Left lung (tissue), 10 donors: ENCODE results near the gene SLC34A3. TPM values are rescaled to one million over a fixed set of nuclear protein-coding genes. Genes with fewer than 3 reads are reported as not detected.

ENCODE experiments used
- ATAC-seq: fragments of 200-7000 bp; cut with Tn5 transposase; one replicate; pipeline ENCODE4 v1.9.1; 2020; ENCODE audit warnings: moderate library complexity
- DNase-seq, 4 donors: peaks; one replicate each; pipeline ENCODE4 v3.0.0-alpha.2; 2013 to 2020
- H3K27ac ChIP-seq, 2 donors: fragments of 200-600 bp; sonication (generic) in 1 of 2; one replicate each; pipeline versions ENCODE4 v1.5.0 to v1.8.0; 2020 to 2021
- H3K27me3 ChIP-seq, 2 donors: fragments of 200-600 bp; sonication (generic) in 1 of 2; one replicate each; pipeline versions ENCODE4 v1.5.0 to v1.8.0; 2020 to 2021
- H3K36me3 ChIP-seq, 2 donors: fragments of 200-600 bp; sonication (generic) in 1 of 2; one replicate each; pipeline versions ENCODE4 v1.5.0 to v1.8.0; 2020 to 2021
- H3K4me1 ChIP-seq, 2 donors: fragments of 200-600 bp; one replicate each; pipeline ENCODE4 v1.8.0; 2021
- H3K4me3 ChIP-seq, 2 donors: fragments of 200-600 bp; sonication (generic) in 1 of 2; one replicate each; pipeline versions ENCODE4 v1.5.0 to v1.8.0; 2020 to 2021; ENCODE audit warnings: mild to moderate bottlenecking in 1 of 2
- H3K9me3 ChIP-seq, 2 donors: fragments of 200-600 bp; sonication (generic) in 1 of 2; one replicate each; pipeline versions ENCODE4 v1.5.0 to v1.8.0; 2020 to 2021
- CTCF ChIP-seq, 2 donors: fragments of 200-600 bp; sonication (generic) in 1 of 2; IDR thresholded peaks; one replicate each; pipeline versions ENCODE4 v1.5.0 to v1.8.0; 2021; ENCODE audit warnings: antibody characterized with exemption in 2 of 2
- intact Hi-C, 2 donors: fragments of 100-400 bp; cut with DNase I; formaldehyde crosslinking; loops; one replicate each; pipeline versions ENCODE4 v1.11.2 to v1.14.2; 2022
- polyA plus RNA-seq, 6 donors: library from polyadenylated mRNA; unstranded; fragments of 120-200 nt; gene quantifications; one replicate each; pipeline ENCODE4 v1.2.1, GENCODE V29; 2013; ENCODE audit not compliant: insufficient read length in 6 of 6
- total RNA-seq, 2 donors: library from RNA; stranded (reverse); fragmentation: NEBNext Ultra II Directional; extraction: Animal tissue kit (Norgen Biotek cat#: 25700); gene quantifications; one replicate each; pipeline ENCODE4 v1.2.1, GENCODE V29; 2021
- donor health status: DM: no; HTN: yes; CAD: no.
- donor health status: DM: no; HTN: no; CAD: no.

SLC34A3 gene
- total and polyA plus RNA-seq, 8 donors = 0.12 to 2.8 (median 1.7) TPM; not detected in 1

GRCh38 chr9:137278721-137279711 lies 48.3 kb downstream of the SLC34A3 start:
- Histone ChIP-seq H3K27me3 (no peaks in the 10 kb centered on the region), H3K36me3 (peaks cover 0 to 54% of the 10 kb centered on the region in 2 donors), H3K27ac (peak overlapping the region; percentile 93 to 96), H3K4me3 (peak overlapping the region; percentile 59 to 87), H3K4me1 (peaks cover 18 to 70% of the 10 kb centered on the region in 2 donors), H3K9me3 (no peaks in the 10 kb centered on the region)
- intact Hi-C loops = no loop called here
- DNase-seq (peak in 1 of 4 donors; percentile 80), ATAC-seq (no peak)
- TF ChIP-seq CTCF (IDR thresholded peaks at IDR 0.05) = no peak

GRCh38 chr9:137279741-137280473 lies 49.2 kb downstream of the SLC34A3 start:
- no peak overlapping the region for H3K27ac ChIP-seq
- H3K27me3 ChIP-seq = no peaks in the 10 kb centered on the region
- peaks cover 0 to 55% of the 10 kb centered on the region in 2 donors for H3K36me3 ChIP-seq
- no peak overlapping the region for H3K4me3 ChIP-seq
- no peaks in the 10 kb centered on the region for H3K9me3 ChIP-seq
- no peak for ATAC-seq
- H3K4me1 ChIP-seq = peaks cover 15 to 70% of the 10 kb centered on the region in 2 donors
- TF ChIP-seq CTCF (IDR thresholded peaks at IDR 0.05) = no peak
- intact Hi-C loops = no loop called here
- peak in 1 of 4 donors; percentile 60 for DNase-seq

- Histone ChIP-seq H3K9me3 (no peaks in the 10 kb centered on the region), H3K4me1 (peaks cover 15 to 62% of the 10 kb centered on the region in 2 donors), H3K27me3 (no peaks in the 10 kb centered on the region), H3K36me3 (peaks cover 0 to 55% of the 10 kb centered on the region in 2 donors), H3K27ac (no peak overlapping the region), H3K4me3 (no peak overlapping the region)
- no peak for ATAC-seq
- peak in 1 of 2 donors; percentile 18 for TF ChIP-seq CTCF (IDR thresholded peaks at IDR 0.05)
- DNase-seq = peak in 2 of 4 donors; percentile 44 to 76
- intact Hi-C loops = no loop called here
Observed at GRCh38 chr9:137280474-137281344, 50.0 kb downstream of the SLC34A3 start.

- Histone ChIP-seq H3K4me3 (no peak overlapping the region), H3K9me3 (no peaks in the 10 kb centered on the region), H3K27me3 (no peaks in the 10 kb centered on the region), H3K4me1 (peaks cover 10 to 53% of the 10 kb centered on the region in 2 donors), H3K27ac (no peak overlapping the region), H3K36me3 (peaks cover 0 to 55% of the 10 kb centered on the region in 2 donors)
- DNase-seq = no peak
- intact Hi-C loops = no loop called here
- ATAC-seq = no peak
- TF ChIP-seq CTCF (IDR thresholded peaks at IDR 0.05) = no peak
Observed at GRCh38 chr9:137281345-137282116, 50.8 kb downstream of the SLC34A3 start.

Other genes with a start within 250 kb of the SLC34A3 start
Only the 30 nearest of the 31 such genes appear.
- 10 to 100 TPM; 34.2 to 56.6 TPM for gene PAXX, start 238.5 kb upstream of the SLC34A3 start, total RNA-seq
- gene PAXX, start 238.5 kb upstream of the SLC34A3 start, polyA plus RNA-seq = 10 to 100 TPM; 28.1 to 47.6 (median 33.7) TPM
- 10 to 100 TPM; 39.7 to 85.4 TPM for gene CLIC3, start 234.3 kb upstream of the SLC34A3 start, total RNA-seq
- gene CLIC3, start 234.3 kb upstream of the SLC34A3 start, polyA plus RNA-seq = 10 to 100 TPM; 30.7 to 56.2 (median 42.2) TPM
- 10 to 100 TPM; 34.5 to 34.8 TPM for gene ABCA2, start 202.7 kb upstream of the SLC34A3 start, total RNA-seq
- gene ABCA2, start 202.7 kb upstream of the SLC34A3 start, polyA plus RNA-seq = 10 to 100 TPM; 20.8 to 33.8 (median 28.6) TPM
- 1 to 10 TPM in 1 of 2 donors, under 1 TPM in 1; 0.17 to 2.9 TPM for gene FUT7, start 198.8 kb upstream of the SLC34A3 start, total RNA-seq
- under 1 TPM in 3 of 6 donors, not detected in 3; 0.08 to 0.11 (median 0.09) TPM for gene FUT7, start 198.8 kb upstream of the SLC34A3 start, polyA plus RNA-seq
- gene NPDC1, start 184.7 kb upstream of the SLC34A3 start, total RNA-seq = 100 to 1,000 TPM; 104 to 105 TPM
- 10 to 100 TPM; 24.4 to 48.9 (median 25.2) TPM for gene NPDC1, start 184.7 kb upstream of the SLC34A3 start, polyA plus RNA-seq
- under 1 TPM; 0.71 to 0.87 TPM for gene ENTPD2, start 176.8 kb upstream of the SLC34A3 start, total RNA-seq
- gene ENTPD2, start 176.8 kb upstream of the SLC34A3 start, polyA plus RNA-seq = 1 to 10 TPM; 1.7 to 4.7 (median 3.0) TPM
- gene SAPCD2, start 160.3 kb upstream of the SLC34A3 start, total RNA-seq = 1 to 10 TPM; 2.7 to 4.6 TPM
- gene SAPCD2, start 160.3 kb upstream of the SLC34A3 start, polyA plus RNA-seq = 10 to 100 TPM in 3 of 6 donors, 1 to 10 TPM in 3; 8.5 to 15.1 (median 10.4) TPM
- gene UAP1L1, start 153.4 kb upstream of the SLC34A3 start, total RNA-seq = 10 to 100 TPM; 28.1 to 43.1 TPM
- gene UAP1L1, start 153.4 kb upstream of the SLC34A3 start, polyA plus RNA-seq = 1 to 10 TPM; 4.6 to 8.8 (median 6.0) TPM
- gene MAN1B1, start 143.9 kb upstream of the SLC34A3 start, total RNA-seq = 10 to 100 TPM; 51.5 to 54.9 TPM
- gene MAN1B1, start 143.9 kb upstream of the SLC34A3 start, polyA plus RNA-seq = 10 to 100 TPM; 62.7 to 74.9 (median 66.9) TPM
- gene DPP7, start 116.2 kb upstream of the SLC34A3 start, total RNA-seq = 100 to 1,000 TPM; 144 to 165 TPM
- gene DPP7, start 116.2 kb upstream of the SLC34A3 start, polyA plus RNA-seq = 10 to 100 TPM; 35.8 to 53.6 (median 47.7) TPM
- gene GRIN1, start 91.7 kb upstream of the SLC34A3 start, total RNA-seq = under 1 TPM; 0.17 to 0.55 TPM
- under 1 TPM; 0.15 to 0.38 (median 0.28) TPM for gene GRIN1, start 91.7 kb upstream of the SLC34A3 start, polyA plus RNA-seq
- under 1 TPM in 1 of 2 donors, not detected in 1; 0.55 TPM for gene LRRC26, start 60.9 kb upstream of the SLC34A3 start, total RNA-seq
- under 1 TPM in 3 of 6 donors, not detected in 3; 0.23 to 0.63 (median 0.25) TPM for gene LRRC26, start 60.9 kb upstream of the SLC34A3 start, polyA plus RNA-seq
- not detected for gene TMEM210, start 58.8 kb upstream of the SLC34A3 start, total RNA-seq
- gene TMEM210, start 58.8 kb upstream of the SLC34A3 start, polyA plus RNA-seq = not detected
- 10 to 100 TPM; 43.5 to 52.3 TPM for gene ANAPC2, start 42.3 kb upstream of the SLC34A3 start, total RNA-seq
- gene ANAPC2, start 42.3 kb upstream of the SLC34A3 start, polyA plus RNA-seq = 10 to 100 TPM; 42.1 to 58.8 (median 44.3) TPM
- gene SSNA1, start 42.2 kb upstream of the SLC34A3 start, total RNA-seq = 10 to 100 TPM; 59.1 to 68.0 TPM
- 10 to 100 TPM; 38.7 to 53.6 (median 52.1) TPM for gene SSNA1, start 42.2 kb upstream of the SLC34A3 start, polyA plus RNA-seq
- 10 to 100 TPM; 21.6 to 21.7 TPM for gene TPRN, start 30.2 kb upstream of the SLC34A3 start, total RNA-seq
- 10 to 100 TPM in 3 of 6 donors, 1 to 10 TPM in 3; 6.7 to 13.8 (median 9.4) TPM for gene TPRN, start 30.2 kb upstream of the SLC34A3 start, polyA plus RNA-seq
- 10 to 100 TPM; 30.6 to 31.7 TPM for gene TMEM203, start 25.3 kb upstream of the SLC34A3 start, total RNA-seq
- 10 to 100 TPM; 30.4 to 37.8 (median 33.3) TPM for gene TMEM203, start 25.3 kb upstream of the SLC34A3 start, polyA plus RNA-seq
- gene NDOR1, start 25.2 kb upstream of the SLC34A3 start, total RNA-seq = 10 to 100 TPM; 16.5 to 19.5 TPM
- gene NDOR1, start 25.2 kb upstream of the SLC34A3 start, polyA plus RNA-seq = 10 to 100 TPM in 3 of 6 donors, 1 to 10 TPM in 3; 9.1 to 15.4 (median 10.2) TPM
- gene RNF208, start 8.7 kb upstream of the SLC34A3 start, total RNA-seq = 1 to 10 TPM; 4.9 to 7.5 TPM
- 1 to 10 TPM; 4.0 to 7.8 (median 5.9) TPM for gene RNF208, start 8.7 kb upstream of the SLC34A3 start, polyA plus RNA-seq
- gene CYSRT1, start 5.7 kb upstream of the SLC34A3 start, total RNA-seq = under 1 TPM; 0.44 to 0.50 TPM
- gene CYSRT1, start 5.7 kb upstream of the SLC34A3 start, polyA plus RNA-seq = 1 to 10 TPM; 1.4 to 3.7 (median 2.8) TPM
- under 1 TPM; 0.15 to 0.18 TPM for gene RNF224, start 3.4 kb upstream of the SLC34A3 start, total RNA-seq
- 1 to 10 TPM; 1.7 to 4.8 (median 3.5) TPM for gene RNF224, start 3.4 kb upstream of the SLC34A3 start, polyA plus RNA-seq
- 100 to 1,000 TPM; 245 to 337 TPM for gene TUBB4B, start 10.4 kb downstream of the SLC34A3 start, total RNA-seq
- 100 to 1,000 TPM; 196 to 315 (median 237) TPM for gene TUBB4B, start 10.4 kb downstream of the SLC34A3 start, polyA plus RNA-seq
- gene STPG3, start 20.4 kb downstream of the SLC34A3 start, total RNA-seq = not detected
- gene STPG3, start 20.4 kb downstream of the SLC34A3 start, polyA plus RNA-seq = 1 to 10 TPM in 3 of 6 donors, under 1 TPM in 3; 0.69 to 1.4 (median 0.89) TPM
- gene NELFB, start 24.4 kb downstream of the SLC34A3 start, total RNA-seq = 10 to 100 TPM; 47.8 to 49.7 TPM
- gene NELFB, start 24.4 kb downstream of the SLC34A3 start, polyA plus RNA-seq = 10 to 100 TPM; 52.9 to 62.9 (median 56.8) TPM
- 10 to 100 TPM; 31.8 to 38.5 TPM for gene TOR4A, start 46.8 kb downstream of the SLC34A3 start, total RNA-seq
- 10 to 100 TPM in 4 of 6 donors, 1 to 10 TPM in 2; 8.5 to 13.4 (median 11.0) TPM for gene TOR4A, start 46.8 kb downstream of the SLC34A3 start, polyA plus RNA-seq
- gene NRARP, start 71.4 kb downstream of the SLC34A3 start, total RNA-seq = 10 to 100 TPM; 11.3 to 15.2 TPM
- gene NRARP, start 71.4 kb downstream of the SLC34A3 start, polyA plus RNA-seq = 10 to 100 TPM in 2 of 6 donors, 1 to 10 TPM in 4; 7.0 to 11.1 (median 9.0) TPM
- 10 to 100 TPM; 13.7 to 21.8 TPM for gene EXD3, start 192.3 kb downstream of the SLC34A3 start, total RNA-seq
- gene EXD3, start 192.3 kb downstream of the SLC34A3 start, polyA plus RNA-seq = 10 to 100 TPM; 13.2 to 21.0 (median 16.6) TPM
- gene NOXA1, start 192.5 kb downstream of the SLC34A3 start, total RNA-seq = 1 to 10 TPM; 6.1 to 8.7 TPM
- 1 to 10 TPM; 4.5 to 7.3 (median 6.9) TPM for gene NOXA1, start 192.5 kb downstream of the SLC34A3 start, polyA plus RNA-seq
- gene ENTPD8, start 210.5 kb downstream of the SLC34A3 start, total RNA-seq = under 1 TPM in 1 of 2 donors, not detected in 1; 0.15 TPM
- under 1 TPM; 0.33 to 0.68 (median 0.46) TPM for gene ENTPD8, start 210.5 kb downstream of the SLC34A3 start, polyA plus RNA-seq
- gene NSMF, start 228.4 kb downstream of the SLC34A3 start, total RNA-seq = 10 to 100 TPM; 29.5 to 31.4 TPM
- gene NSMF, start 228.4 kb downstream of the SLC34A3 start, polyA plus RNA-seq = 10 to 100 TPM; 31.7 to 46.5 (median 37.4) TPM